CD4-positive, alpha-beta T cell treated with Interleukin-17A for 1 hour (primary cell): ENCODE data around the gene ADAM17.
A peak's percentile ranks its signal among the peaks of the same experiment; 100 is the strongest.
"Not testable (repeated sequence)": the region's sequence is repeated elsewhere in the genome, so short reads cannot be mapped to it uniquely, and the experiment has no call there.

Experiments used
- DNase-seq: peaks from one replicate; pipeline ENCODE4 v3.0.0-alpha.2; 2020

ADAM17 gene

DNA sequence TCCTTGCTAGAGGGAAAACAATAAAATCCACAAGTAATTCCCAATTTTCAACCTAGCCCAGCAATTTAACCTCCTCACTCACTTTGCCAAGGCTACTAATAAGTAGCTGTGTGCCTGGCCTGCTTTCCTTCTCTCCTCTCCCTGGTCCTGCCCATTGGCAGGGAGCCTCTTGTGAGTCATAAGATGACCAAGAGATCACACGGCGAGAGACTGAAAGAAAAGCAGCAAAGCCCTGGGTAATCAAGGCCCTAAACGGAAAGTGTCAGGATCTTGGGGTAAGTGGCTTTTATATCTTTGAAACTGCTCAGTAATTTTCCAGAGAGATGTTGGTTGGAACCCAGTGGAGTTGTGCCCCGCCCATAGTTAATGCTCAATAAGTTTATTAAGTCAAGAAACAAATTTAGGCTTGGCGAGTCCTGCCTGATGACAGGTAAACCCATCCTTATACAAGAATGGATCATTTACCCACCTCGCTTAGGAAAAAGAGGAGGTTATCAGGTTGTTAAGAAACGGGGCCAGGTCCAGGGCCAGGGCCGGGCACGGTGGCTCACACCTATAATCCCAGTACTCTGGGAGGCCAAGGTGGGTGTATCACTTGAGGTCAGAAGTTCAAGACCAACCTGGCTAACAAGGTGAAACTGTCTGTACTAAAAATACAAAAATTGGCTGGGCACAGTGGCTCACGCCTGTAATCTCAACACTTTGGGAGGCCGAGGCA, 10.0 kb upstream of the ADAM17 start:
- no peak for DNase-seq

DNA sequence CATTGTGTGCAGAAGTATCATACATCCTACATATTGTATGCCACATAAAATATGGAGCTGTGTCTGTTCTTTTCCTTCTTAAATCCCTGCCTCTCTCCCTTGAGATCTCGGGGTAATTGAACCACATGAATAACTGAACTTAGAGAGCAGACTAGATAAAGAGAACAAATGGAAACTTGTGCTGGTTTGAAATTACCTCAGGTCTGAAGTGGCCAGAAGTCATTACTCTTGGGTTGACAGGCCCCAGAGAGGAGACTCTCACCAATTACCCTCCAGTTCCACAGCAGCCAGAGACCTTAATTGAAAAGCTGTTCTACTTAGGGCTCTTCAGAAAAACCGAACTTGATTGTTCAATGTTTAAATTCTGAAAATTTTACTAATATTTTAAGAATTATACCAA, 5.0 kb upstream of the ADAM17 start:
- no peak for DNase-seq

DNA sequence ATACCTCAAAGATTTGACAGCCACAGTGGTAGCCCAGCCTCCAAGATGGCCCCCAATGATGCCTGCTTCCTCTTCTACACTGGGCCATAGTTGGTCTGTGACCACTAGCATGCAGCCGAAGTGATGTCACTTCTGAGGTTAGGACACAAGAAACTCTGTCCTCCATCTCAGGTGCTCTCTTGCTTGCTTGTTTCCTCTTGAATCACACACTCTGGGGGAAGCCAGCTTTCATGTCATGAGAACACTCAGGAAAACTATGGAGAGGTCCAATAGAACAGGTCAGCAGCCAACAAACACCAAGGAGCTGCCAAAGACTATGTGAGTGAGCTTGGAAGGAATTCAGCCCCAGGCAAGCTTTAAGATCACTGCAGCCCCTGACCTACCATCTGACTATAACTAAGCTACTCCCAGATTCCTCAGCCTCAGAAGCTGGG, 3.3 kb upstream of the ADAM17 start:
- no peak for DNase-seq

DNA sequence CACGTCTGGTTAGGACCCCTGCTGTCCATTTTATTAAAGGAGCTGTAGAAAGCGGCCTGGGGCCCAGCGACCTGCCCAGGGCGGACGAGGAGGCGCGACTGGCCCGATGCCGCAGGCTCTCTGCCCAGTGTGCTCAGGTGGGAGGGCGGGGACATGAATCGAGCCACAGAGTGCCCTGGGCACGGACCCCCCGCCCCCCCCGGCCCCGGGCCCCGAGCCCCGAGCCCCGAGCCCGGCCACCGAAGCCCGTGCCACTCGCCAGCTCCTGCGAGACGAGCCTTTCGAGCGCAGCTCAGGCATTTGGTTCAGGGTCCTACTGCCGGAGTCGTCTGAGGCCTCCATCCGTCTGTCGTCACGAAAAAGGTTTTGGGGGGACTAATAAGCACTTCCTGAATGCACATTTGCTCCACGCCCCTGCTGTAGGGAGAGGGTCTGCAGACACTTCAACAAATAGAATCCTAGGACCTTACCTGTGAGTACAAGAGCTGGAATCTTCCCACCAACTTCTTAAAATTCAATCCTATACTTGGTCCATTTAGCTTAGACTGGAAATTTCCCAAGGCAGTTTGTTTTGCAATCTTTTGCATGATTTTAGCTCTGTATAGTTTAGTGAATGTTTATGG, 602 bp upstream of the ADAM17 start:
- DNase-seq = peak; percentile 45

DNA sequence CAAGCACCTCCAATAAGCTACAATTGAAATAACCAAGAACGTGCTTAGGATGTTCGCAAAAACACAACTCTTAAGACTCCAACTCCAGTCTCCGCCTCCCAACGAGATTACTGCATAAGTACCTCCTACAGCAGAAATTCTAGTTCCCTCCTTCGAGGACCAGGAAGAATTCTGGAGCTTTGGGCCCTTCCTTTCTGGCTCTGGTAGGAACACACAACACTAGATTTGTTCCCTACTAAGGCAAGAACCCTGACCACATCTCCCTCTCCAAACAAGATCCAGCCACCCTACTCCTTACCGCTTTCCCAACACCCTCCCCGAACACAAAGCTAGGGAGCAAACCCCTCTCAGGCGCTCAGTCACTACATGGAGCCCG, 721 bp downstream of the ADAM17 start:
- DNase-seq = peak; percentile 46

DNA sequence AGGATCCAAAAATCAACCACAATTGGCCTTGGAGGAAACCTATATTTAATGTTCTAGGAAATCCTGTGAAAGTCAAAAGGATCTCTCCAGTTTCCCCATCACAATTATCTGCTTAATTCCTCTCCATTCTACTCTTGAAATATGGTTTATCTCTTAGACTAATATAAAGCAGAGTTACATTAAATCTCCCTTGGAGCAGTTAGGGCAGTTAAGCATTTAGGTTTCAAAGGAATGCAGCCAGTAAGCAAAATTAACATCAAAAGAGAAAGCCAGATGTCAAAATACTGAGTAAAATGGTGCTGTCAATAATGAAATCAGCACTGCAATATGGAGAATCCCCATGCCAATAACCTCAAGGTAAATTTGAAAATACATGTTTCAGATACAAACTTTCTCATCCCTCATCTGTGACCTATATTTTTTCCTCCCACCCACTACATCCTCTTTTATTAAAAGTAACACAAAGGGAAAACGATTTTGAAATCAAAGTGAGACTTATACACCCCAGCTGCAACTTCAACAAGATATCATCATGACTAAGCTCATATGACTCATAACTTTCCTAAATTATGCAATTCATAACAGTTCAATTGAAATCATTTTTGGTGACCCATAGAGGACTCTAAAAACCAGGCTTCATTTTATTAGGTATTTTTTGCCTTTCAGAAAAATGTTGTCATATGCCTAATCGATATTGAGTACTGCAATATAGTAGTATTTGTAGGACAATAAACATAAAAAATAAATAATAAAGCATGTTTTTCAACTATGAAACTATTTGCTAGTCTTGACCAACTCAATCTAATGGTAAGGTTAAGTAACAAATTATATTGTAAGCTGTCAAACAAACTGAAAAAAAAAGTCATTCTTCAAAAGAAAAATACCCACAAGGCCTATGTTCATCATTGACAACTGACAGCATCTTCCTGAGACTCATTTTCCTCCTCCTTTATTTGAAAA, 3.1 kb downstream of the ADAM17 start:
- peak; percentile 44 for DNase-seq

DNA sequence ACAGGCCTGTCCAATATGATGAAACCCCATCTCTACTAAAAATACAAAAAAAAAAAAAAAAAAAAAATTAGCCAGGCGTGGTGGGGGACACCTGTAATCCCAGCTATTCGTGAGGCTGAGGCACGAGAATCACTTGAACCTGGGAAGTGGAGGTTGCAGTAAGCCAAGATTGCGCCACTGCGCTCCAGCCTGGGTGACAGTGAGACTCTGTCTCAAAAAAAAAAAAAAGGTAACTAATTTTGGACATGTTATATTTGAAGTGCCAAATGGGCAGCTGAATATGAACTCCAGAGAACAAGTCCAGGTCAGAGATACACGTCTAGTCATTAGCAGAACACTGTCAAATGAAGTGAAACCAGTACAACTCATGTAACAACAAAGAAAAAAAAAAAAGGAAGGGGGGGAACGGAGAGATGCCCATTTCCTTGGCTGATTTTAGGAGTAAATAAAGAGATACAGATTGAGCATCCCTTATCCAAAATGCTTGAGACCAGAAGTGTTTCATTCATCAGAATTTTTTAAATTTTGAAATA, 4.7 kb downstream of the ADAM17 start:
- not testable (repeated sequence) for DNase-seq

DNA sequence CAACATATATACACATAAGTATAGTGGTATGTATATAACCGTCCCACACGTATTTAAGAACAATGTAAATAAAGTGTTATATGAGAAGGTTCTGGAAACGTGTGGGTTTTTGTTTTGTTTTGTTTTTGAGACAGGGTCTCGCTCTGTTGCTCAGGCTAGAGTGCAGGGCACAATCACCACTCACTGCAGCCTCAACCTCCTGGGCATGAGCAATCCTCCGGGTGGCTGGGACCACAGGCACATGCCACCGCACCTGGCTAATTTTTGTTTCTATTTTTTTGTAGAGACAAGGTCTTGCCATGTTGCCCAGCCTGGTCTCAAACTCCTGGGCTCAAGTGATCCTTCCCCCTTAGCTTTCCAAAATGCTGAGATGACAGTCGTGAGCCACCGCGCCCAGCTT, 6.2 kb downstream of the ADAM17 start:
- DNase-seq = no peak

DNA sequence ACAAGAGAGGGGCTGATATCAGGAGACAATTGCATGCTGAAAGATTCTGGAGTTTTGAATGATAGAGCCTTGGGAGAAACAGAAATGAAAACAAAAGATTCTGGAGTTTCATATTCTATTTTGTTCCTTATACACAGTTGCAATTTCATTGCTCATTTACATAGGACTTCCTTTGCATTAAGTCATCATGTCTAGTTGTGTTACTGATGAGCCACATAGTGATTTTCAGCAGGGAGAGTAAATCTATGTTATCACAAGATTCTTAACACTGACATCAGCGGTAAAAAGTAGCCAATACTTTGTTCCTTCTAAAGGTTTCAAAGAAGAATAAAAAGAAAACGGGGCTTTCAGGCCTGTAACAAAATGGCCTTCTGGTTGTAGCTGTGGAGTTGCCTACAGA, 7.1 kb downstream of the ADAM17 start:
- peak; percentile 36 for DNase-seq

DNA sequence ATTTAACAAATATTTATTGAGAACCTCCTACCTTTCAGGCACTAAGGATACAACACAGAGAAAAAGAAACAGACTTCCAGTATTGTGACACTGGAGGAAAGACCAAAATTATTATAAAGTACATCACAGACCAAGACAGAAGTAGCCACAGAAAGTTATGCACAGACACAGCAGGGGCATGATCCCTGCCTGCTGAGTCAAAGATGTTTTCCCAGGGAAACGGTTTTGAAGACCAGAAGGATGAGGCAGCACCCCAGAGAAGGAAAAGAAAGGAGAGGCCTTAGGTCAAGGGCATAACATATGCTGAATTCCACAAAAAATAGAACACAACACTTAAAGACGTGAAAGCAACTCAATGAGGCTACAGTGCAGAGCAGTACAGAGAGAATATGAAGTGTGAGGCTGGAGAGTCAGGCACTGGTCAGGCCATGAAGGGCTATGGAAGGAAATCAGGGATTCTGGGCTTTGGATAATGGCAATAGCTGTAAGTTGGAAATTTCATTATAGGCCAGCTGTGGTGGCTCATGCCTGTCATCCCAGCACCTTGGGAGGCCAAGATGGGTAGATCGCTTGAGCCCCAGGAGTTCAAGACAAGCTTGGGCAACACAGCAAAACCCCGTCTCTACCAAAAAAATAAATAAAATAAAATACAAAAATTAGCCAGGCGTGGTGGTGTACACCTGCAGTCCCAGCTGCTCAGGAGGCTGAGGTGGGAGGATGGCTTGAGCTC, 8.2 kb downstream of the ADAM17 start:
- DNase-seq = no peak

DNA sequence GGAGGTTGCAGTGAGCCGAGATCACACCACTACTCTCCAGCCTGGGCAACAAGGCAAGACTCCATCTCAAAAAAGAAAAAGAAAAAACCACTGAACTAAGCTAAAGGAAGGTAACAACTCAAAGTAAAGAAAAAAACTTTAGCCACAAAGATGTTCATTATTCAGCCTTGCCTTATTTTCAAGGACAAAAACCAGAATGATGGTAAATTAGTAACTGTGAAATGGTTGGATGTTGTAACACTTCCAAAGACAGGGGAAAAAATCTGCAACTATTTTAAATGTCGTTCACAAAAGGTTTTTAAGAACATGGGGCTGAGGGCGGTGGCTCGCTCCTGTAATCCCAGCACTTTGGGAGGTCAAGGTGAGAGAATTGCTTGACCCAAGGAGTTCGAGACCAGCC, 10.1 kb downstream of the ADAM17 start:
- DNase-seq = no peak

DNA sequence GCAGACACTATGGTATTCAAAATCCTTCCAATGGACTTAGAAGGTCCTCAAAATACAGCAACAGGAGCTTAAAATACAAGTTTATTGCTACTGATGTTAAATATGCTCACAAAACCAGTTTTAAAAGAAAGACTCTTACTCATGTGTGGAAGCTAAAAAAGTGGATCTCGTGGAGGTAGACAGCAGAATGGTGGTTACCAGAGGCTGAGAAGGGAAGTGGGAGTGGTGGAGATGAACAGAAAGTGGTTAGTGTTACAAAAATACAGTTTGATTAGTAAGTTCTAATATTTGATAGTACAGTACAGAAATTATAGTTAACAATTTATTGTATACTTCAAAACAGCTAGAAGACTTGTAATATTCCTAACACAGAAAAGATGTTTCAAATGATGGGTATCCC, 12.1 kb downstream of the ADAM17 start:
- DNase-seq = peak; percentile 29

DNA sequence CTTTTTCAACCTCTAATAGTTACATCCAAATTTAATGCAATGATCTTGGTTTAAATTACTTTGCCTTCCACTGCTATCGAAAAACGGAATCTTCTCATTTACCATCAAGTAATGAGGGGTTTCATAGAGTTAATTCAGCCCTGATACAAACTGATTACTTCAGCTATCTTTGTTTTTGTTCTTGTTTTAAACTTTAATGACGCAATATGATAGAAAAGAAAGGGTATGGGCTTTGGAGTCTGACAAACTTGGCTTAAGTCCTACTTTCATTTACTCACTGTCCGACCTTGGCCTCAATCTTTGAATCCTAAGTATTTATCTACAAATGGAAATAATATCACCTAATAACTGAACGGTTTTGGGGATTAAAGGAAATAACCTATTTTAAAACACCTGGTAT, 16.1 kb downstream of the ADAM17 start:
- DNase-seq = no peak

DNA sequence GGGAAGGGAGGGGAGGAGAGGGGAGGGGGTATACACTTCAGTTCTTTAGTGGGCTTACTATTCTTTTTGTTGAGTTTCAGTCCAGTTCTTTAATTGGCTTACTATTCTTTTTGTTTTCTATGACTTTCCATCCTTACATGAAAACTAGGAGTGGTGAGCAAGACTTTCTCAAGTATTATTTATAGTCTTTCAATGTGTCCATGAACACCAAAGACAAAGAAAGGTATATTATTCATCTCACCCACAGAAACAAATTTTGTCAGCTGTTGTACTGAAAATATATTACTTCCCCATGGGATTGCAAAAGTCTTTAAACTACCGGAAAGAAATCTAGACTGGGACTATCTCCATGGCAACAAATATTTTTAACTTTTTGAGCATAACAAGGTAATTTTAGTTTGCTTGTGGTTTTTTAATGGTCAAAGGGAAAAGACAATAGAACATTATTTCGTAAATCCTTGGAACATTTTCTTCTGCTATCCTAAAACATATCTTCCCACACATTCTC, 17.6 kb downstream of the ADAM17 start:
- peak; percentile 26 for DNase-seq

DNA sequence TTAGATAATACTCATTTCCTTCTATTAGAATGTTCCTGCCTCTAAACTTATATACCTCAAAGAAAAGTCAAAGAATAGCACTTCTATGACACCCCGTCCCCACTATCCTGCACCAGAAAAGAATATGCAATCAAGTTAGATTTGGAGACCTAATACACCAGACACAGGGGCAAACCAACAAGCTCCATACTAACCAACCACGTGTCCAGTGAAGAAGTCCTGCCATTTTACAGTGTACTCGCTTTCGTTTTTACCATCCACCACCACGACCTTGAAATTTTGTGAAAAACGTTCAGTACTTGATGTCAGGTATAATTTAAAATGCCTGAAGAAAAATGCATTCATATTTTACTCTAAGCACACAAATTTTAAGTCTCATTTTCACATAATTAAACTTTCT, 19.1 kb downstream of the ADAM17 start:
- no peak for DNase-seq

DNA sequence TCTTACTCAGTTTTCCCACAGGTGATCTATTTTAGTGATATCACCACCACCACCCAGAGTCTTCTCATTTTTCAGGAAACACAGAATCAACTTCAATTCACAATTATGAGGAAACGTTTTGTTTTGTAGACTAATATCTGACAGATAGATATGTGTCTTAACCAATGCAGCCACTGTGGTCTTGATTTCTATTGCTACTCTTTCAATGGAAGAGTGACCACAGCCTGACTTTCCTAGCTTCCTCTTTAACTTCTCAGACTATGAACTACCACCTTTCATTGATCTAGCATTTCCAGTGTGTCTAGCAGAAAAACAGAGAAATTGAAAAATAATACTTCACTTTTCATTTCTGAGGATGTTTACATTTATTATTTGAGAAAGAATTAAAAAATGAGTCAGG, 20.5 kb downstream of the ADAM17 start:
- DNase-seq = no peak

DNA sequence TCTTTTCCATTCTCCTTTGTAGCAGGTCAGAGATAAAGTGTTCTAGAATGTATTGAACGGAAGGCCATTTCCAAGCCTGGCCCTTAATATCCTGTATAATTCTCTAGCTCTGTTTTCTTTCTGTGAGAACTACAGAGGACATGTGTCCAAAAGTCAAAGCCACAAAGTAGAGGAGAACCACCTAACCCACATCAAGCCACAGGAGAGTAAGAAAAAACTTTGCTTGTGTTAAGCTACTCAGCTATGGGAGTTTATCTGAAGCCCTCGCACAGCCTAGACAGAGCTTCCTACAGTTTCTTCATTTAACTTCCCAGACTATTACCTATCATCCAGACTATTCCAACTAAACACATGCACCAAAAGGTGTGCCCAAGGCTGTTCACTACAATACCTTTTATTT, 22.0 kb downstream of the ADAM17 start:
- DNase-seq = no peak

DNA sequence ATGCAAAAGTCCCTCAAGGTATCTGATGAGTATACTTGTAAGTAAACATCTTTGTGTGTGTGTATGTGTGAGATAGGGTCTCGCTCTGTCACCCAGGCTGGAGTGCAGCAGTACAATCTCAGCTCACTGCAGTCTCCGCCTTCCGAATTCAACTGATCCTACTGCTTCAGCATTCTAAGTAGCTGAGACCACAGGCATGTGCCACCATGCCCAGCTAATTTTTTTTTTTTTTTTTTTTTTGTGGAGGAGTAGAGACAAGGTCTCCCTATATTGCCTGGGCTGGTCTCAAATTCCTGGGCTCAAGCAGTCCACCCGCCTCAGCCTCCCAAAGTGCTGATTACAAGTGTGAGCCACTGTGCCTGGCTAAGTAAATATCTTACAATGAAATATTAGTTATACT, 23.2 kb downstream of the ADAM17 start:
- DNase-seq = no peak

DNA sequence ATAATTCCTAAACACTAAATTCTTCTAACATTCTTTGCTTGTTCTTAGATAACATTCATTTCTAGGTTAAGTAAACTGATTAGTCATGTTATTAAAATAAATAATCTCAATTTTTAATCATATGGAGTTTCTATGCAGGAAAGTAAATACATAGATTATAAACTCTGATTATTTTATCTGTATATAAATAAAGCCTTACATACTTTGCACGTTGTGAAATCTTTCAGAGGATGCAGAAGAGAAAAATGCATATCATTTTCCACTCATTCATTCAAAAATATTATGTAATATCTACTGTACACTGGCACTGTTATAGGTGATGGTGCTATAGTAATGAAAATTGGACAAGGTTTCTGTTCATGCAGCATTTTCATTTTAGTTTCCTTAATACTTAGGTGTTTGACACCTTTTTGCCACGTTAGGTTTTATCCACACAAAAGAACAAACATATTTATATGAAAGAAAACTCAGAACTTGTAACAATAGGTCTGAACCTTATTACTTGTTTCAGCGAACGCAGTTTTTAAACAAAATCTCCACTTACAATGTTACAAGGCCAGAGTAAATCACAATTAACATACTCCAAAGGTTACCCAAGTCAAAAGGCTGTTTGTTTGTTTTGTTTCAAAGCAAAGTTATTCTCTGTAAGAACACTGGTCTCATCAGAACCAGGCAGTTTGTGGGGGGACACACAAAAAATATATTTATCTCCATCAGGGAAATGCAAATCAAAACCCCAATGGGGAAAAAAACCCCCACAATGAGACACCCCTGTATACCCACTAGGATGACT, 27.4 kb downstream of the ADAM17 start:
- DNase-seq = no peak

DNA sequence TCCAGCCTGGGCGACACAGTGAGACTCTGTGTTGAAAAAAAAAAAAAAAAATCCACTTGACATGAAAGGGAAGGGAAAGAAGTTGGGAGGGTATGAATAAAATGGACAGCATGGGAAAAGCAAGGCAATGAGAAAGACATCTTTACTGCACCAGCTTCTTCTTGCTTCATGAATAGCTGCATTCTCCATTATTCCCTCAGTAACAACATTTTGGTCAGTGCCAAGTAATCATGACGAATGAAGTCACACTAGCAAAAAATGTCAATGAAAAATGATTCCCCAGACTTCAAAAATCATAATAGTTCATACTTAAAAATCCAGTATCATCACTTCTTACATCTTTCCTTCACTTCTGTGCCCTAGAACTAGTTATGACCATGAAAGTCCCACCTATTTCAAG, 30.4 kb downstream of the ADAM17 start:
- DNase-seq = no peak

DNA sequence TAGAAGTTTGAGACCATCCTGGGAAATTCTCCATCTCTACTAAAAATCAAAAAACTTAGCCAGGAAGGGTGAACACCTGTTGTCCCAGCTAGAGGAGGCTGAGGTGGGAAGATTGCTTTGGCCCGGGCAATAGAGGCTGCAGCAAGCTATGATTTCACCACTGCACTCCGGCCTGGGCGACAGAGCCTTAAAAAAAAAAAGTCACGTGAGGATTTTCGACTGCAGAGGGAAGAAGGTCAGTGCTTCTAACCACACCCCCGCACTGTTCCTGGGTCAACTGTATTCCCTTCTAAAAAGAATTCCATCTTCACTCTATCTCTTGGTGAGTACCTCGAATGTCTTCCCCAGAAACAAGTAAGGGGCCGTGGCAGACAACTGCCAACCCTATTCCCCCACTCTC, 31.3 kb downstream of the ADAM17 start:
- DNase-seq = no peak

DNA sequence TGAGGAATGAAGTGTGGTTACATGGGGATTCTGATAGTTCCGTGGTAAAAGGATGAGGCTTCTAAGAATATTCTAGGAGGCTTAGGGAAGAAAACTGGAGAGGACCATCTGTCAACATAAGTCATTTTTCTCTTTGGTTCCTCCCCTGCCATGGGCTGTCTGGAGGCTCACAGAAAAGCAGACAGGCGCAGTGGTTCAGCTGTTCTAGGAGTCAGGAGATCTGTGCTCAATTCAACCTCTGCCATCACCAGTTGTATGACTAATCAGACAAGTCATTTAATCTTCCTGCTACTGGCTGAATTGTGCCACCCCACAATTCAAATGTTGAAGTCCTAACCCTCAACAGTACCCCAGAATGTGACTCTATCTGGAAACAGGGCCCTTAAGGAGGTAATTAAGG, 36.4 kb downstream of the ADAM17 start:
- no peak for DNase-seq
